Panc1 (cell line): Measurements from ENCODE around the gene UNC93B1. TPM values are rescaled to one million over a fixed set of nuclear protein-coding genes. Genes with fewer than 3 reads are reported as not detected.

ENCODE experiments used
- ATAC-seq: fragments of 200-7000 bp; cut with Tn5 transposase; 2 replicates; pipeline ENCODE4 v1.9.1; 2020; ENCODE audit warnings: mild to moderate bottlenecking, moderate library complexity
- BruUV-seq: library from RNA; stranded (reverse); fragments of 400-500 nt; replicated peaks from 2 replicates; lab custom pipeline; 2021; lab: Mats Ljungman, UMichigan
- CTCF ChIA-PET: fragments of 300-600 bp; sonication (Branson Sonifier 250); formaldehyde crosslinking; loops from one replicate; lab custom pipeline; 2022; ENCODE audit warnings: antibody characterized with exemption; lab: Charles Lee
- POLR2A ChIA-PET: fragments of 300-600 bp; sonication (Branson Sonifier 250); formaldehyde crosslinking; loops from one replicate; lab custom pipeline; 2022; ENCODE audit warnings: antibody characterized with exemption; lab: Charles Lee
- DNase-seq: peaks from one replicate; pipeline ENCODE4 v3.0.0-alpha.2; 2010; ENCODE audit warnings: low read depth, low spot score
- H3K27ac ChIP-seq: 2 replicates; pipeline ENCODE4 v1.5.1; 2011; ENCODE audit warnings: mild to moderate bottlenecking, low read length, inconsistent platforms
- H3K27me3 ChIP-seq: fragments of 200-500 bp; sonication (Bioruptor generic); 2 replicates; pipeline ENCODE4 v1.6.0; 2014; ENCODE audit warnings: low read length, inconsistent platforms; ENCODE audit not compliant: control insufficient read depth, insufficient read depth
- H3K36me3 ChIP-seq: fragments of 200-500 bp; sonication (Bioruptor generic); 2 replicates; pipeline ENCODE4 v1.5.1; 2014; ENCODE audit warnings: inconsistent platforms, mild to moderate bottlenecking, low read length, moderate library complexity; ENCODE audit not compliant: control insufficient read depth, insufficient read depth
- H3K4me1 ChIP-seq: 2 replicates; pipeline ENCODE4 v1.5.1; 2011; ENCODE audit warnings: inconsistent platforms, mild to moderate bottlenecking, low read length, moderate library complexity; ENCODE audit not compliant: control insufficient read depth, insufficient read depth
- H3K4me3 ChIP-seq, 2 experiments: 2 replicates each; pipeline ENCODE4 v1.5.1; 2011 to 2012; ENCODE audit warnings: low read depth in 2 of 2, low read length in 2 of 2, mild to moderate bottlenecking in 2 of 2, inconsistent platforms in 1 of 2, moderate library complexity in 1 of 2
- H3K9me3 ChIP-seq: fragments of 200-500 bp; sonication (Bioruptor generic); 2 replicates; pipeline ENCODE4 v1.5.1; 2014; ENCODE audit warnings: low read depth, mild to moderate bottlenecking, inconsistent platforms, low read length, moderate library complexity; ENCODE audit not compliant: control insufficient read depth, insufficient read depth
- POLR2AphosphoS5 ChIP-seq: IDR thresholded peaks from 2 replicates; pipeline ENCODE4 v1.6.1; 2012; ENCODE audit warnings: mild to moderate bottlenecking, low read depth, low read length, moderate library complexity
- SIN3A ChIP-seq: IDR thresholded peaks from 2 replicates; pipeline ENCODE4 v1.6.1; 2012; ENCODE audit warnings: low read depth, mild to moderate bottlenecking, low read length, moderate library complexity, borderline replicate concordance; ENCODE audit not compliant: insufficient read depth
- TCF7L2 ChIP-seq: IDR thresholded peaks from 2 replicates; pipeline ENCODE4 v1.6.1; 2011; ENCODE audit warnings: mild to moderate bottlenecking, low read depth, low read length, inconsistent platforms
- in situ Hi-C: cut with HindIII; loops from 2 replicates; pipeline ENCODE4 v1.10.0; 2016; ENCODE audit warnings: low sequenced_read_pairs, low pct_unique_long_range_greater_than_20kb
- intact Hi-C: fragments of 100-400 bp; cut with micrococcal nuclease; formaldehyde crosslinking; loops from one replicate; pipeline ENCODE4 v1.10.0; 2022; ENCODE audit not compliant: unreplicated experiment
- total RNA-seq: library from RNA; stranded (reverse); gene quantifications from one replicate; pipeline ENCODE4 v1.2.1, GENCODE V29; 2021; ENCODE audit not compliant: unreplicated experiment
- TF ChIP-seq, protein P1 (sequence below), 2 experiments: IDR thresholded peaks; 2 replicates each; pipeline ENCODE4 v1.6.1; 2011 to 2012; ENCODE audit warnings: low read depth in 2 of 2, control low read depth in 1 of 2, low read length in 1 of 2, mild to moderate bottlenecking in 1 of 2, moderate library complexity in 1 of 2; ENCODE audit not compliant: insufficient read depth in 1 of 2
- TF ChIP-seq, protein P2 (sequence below): fragments of 450-650 bp; IDR thresholded peaks from 2 replicates; pipeline ENCODE4 v1.5.1; 2017; ENCODE audit warnings: mild to moderate bottlenecking

Gene UNC93B1
- total RNA-seq, 1 experiment from 2014 or later = 54.1 TPM

DNA sequence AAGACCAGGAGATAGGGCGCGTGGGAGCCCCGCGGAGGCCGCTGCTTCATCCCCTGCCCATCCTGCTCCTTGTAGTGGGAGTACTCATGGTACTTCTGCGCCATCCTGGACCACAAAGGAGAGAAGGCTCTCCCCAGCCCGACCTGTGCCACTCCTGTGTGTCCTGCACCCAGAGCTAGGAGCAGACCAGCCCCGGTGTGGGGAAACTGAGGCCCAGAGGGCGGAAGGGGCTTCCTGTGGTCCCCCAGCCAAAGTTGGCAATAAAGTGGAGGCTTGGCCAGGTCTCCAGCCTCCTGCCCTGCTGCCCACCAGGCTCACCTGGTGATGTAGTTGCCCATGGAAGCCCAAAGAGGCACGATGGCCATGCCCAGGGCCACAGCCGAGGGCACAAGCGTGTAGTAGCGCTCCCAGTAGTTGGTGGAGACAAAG, 4.7 kb downstream of the UNC93B1 start:
- TF ChIP-seq SIN3A (no peak), POLR2AphosphoS5 (no peak), TCF7L2 (no peak)
- TF ChIP-seq, protein P1, sequence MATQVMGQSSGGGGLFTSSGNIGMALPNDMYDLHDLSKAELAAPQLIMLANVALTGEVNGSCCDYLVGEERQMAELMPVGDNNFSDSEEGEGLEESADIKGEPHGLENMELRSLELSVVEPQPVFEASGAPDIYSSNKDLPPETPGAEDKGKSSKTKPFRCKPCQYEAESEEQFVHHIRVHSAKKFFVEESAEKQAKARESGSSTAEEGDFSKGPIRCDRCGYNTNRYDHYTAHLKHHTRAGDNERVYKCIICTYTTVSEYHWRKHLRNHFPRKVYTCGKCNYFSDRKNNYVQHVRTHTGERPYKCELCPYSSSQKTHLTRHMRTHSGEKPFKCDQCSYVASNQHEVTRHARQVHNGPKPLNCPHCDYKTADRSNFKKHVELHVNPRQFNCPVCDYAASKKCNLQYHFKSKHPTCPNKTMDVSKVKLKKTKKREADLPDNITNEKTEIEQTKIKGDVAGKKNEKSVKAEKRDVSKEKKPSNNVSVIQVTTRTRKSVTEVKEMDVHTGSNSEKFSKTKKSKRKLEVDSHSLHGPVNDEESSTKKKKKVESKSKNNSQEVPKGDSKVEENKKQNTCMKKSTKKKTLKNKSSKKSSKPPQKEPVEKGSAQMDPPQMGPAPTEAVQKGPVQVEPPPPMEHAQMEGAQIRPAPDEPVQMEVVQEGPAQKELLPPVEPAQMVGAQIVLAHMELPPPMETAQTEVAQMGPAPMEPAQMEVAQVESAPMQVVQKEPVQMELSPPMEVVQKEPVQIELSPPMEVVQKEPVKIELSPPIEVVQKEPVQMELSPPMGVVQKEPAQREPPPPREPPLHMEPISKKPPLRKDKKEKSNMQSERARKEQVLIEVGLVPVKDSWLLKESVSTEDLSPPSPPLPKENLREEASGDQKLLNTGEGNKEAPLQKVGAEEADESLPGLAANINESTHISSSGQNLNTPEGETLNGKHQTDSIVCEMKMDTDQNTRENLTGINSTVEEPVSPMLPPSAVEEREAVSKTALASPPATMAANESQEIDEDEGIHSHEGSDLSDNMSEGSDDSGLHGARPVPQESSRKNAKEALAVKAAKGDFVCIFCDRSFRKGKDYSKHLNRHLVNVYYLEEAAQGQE (IDR thresholded peaks at IDR 0.05; ENCODE audit: insufficient read depth in 1 of 2, low read depth in 2 of 2, low read length in 1 of 2) = no peak
- TF ChIP-seq, protein P2, sequence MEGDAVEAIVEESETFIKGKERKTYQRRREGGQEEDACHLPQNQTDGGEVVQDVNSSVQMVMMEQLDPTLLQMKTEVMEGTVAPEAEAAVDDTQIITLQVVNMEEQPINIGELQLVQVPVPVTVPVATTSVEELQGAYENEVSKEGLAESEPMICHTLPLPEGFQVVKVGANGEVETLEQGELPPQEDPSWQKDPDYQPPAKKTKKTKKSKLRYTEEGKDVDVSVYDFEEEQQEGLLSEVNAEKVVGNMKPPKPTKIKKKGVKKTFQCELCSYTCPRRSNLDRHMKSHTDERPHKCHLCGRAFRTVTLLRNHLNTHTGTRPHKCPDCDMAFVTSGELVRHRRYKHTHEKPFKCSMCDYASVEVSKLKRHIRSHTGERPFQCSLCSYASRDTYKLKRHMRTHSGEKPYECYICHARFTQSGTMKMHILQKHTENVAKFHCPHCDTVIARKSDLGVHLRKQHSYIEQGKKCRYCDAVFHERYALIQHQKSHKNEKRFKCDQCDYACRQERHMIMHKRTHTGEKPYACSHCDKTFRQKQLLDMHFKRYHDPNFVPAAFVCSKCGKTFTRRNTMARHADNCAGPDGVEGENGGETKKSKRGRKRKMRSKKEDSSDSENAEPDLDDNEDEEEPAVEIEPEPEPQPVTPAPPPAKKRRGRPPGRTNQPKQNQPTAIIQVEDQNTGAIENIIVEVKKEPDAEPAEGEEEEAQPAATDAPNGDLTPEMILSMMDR = no peak
- Histone ChIP-seq H3K9me3 (no peaks in the 10 kb centered on the region), H3K27me3 (no peaks in the 10 kb centered on the region), H3K36me3 (no peaks in the 10 kb centered on the region), H3K4me3 (no peak overlapping the region), H3K4me1 (peaks cover under 1% of the 10 kb centered on the region), H3K27ac (no peak overlapping the region)
- CTCF ChIA-PET = no interaction called here
- DNase-seq (no peak), ATAC-seq (no peak)
- intact Hi-C loops = no loop called here
- no TSS peak for BruUV-seq
- POLR2A ChIA-PET = no interaction called here
- in situ Hi-C loops = no loop called here

DNA sequence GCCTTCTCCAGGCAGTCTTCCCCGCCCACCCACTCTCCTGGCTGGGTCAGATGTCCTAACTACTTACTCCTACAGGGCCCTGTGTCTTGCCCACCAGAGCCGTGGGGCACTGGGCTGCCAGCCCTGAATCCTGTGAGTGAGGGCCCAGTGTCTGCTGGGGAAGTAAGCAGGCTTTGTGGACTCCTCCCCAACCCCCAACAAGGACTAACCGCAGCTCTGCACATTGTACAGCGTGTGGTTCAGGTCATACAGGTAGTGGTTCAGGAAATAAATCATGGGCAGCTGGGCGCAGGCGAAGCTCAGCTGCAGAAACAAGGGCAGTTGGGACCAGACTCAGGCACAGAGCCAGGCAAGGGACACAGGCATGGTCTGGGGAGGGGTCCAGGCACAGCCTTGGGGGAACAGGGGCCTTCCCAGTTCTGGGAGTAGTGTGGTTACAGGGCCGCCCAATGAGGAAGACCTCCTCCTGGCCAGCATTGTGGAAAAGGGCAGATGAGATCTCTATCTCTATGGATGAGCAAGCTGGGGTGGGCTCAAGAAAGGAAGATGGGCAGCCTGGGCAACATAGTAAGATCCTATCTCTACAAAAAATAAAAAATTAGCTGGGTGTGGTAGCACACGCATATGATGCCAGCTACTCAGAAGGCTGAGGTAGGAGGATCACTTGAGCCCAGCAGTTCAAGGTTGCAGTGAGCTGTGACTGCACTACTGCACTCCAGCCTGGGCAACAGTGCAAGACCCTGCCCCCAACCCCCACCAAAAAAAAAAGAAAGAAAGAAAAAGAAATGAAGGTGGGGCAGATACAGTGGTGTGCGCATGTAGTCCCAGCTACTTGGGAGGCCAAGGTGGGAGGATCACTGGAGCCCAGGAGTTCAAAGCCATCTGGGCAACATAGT, 5.5 kb downstream of the UNC93B1 start:
- ATAC-seq = no peak

More for the DNA sequence above, 5.5 kb downstream of the UNC93B1 start:
- BruUV-seq = no TSS peak
- CTCF ChIA-PET = no interaction called here
- no peaks in the 10 kb centered on the region; the same call in 1 of the 2 replicates for H3K4me1 ChIP-seq
- in situ Hi-C loops (no loop called here), intact Hi-C loops (no loop called here)
- no peaks in the 10 kb centered on the region for H3K27me3 ChIP-seq
- no peaks in the 10 kb centered on the region for H3K9me3 ChIP-seq
- no peaks in the 10 kb centered on the region for H3K36me3 ChIP-seq
- H3K4me3 ChIP-seq = no peak overlapping the region
- DNase-seq = no peak
- POLR2A ChIA-PET = no interaction called here
- H3K27ac ChIP-seq = no peak overlapping the region
- TF ChIP-seq, protein P2 = no peak
- TF ChIP-seq, protein P1 (IDR thresholded peaks at IDR 0.05; ENCODE audit: insufficient read depth in 1 of 2, low read depth in 2 of 2, low read length in 1 of 2) = no peak
- no peak for TF ChIP-seq POLR2AphosphoS5
- TF ChIP-seq TCF7L2 = no peak
- no peak for TF ChIP-seq SIN3A
